Psoas muscle (tissue), 8 donors: ENCODE measurements around the gene PRB2. TPM values are rescaled to one million over a fixed set of nuclear protein-coding genes. Genes with fewer than 3 reads are reported as not detected.

ENCODE experiments used
- ATAC-seq, 4 donors: fragments of 200-7000 bp; cut with Tn5 transposase; one replicate each; pipeline ENCODE4 v1.9.1; 2020; ENCODE audit warnings: moderate library complexity in 3 of 4, mild to moderate bottlenecking in 2 of 4
- DNase-seq, 2 donors: peaks; one replicate each; pipeline ENCODE4 v3.0.0-alpha.2; 2020
- H3K27ac ChIP-seq: fragments of 200-600 bp; one replicate; pipeline ENCODE4 v1.8.0; 2022
- H3K27me3 ChIP-seq, 3 donors: fragments of 200-600 bp in 1 of 3; one replicate each; pipeline versions ENCODE4 v1.6.1 to v1.8.0; 2013 to 2022; ENCODE audit warnings: low read length in 2 of 3, mild to moderate bottlenecking in 2 of 3, moderate library complexity in 1 of 3; ENCODE audit not compliant: insufficient read depth in 3 of 3
- H3K36me3 ChIP-seq, 2 donors: fragments of 200-600 bp in 1 of 2; one replicate each; pipeline versions ENCODE4 v1.6.1 to v1.8.0; 2013 to 2022; ENCODE audit warnings: low read depth in 1 of 2, mild to moderate bottlenecking in 1 of 2, moderate library complexity in 1 of 2; ENCODE audit not compliant: insufficient read depth in 1 of 2
- H3K4me1 ChIP-seq: fragments of 200-600 bp; one replicate; pipeline ENCODE4 v1.8.0; 2022
- H3K4me3 ChIP-seq: fragments of 200-600 bp; one replicate; pipeline ENCODE4 v1.8.0; 2022; ENCODE audit warnings: mild to moderate bottlenecking
- H3K9me3 ChIP-seq: fragments of 200-600 bp; one replicate; pipeline ENCODE4 v1.8.0; 2022
- CTCF ChIP-seq: fragments of 200-600 bp; IDR thresholded peaks from one replicate; pipeline ENCODE4 v1.8.0; 2022; ENCODE audit warnings: antibody characterized with exemption
- WGBS, 3 donors: extraction: QIAGEN DNeasy Blood & Tissue Kit; methylation state at CpG; one replicate each; pipeline versions ENCODE4 v1.1.6 to v1.1.7; 2013; 5-methylcytosine and 5-hydroxymethylcytosine counted together
- intact Hi-C, 2 donors: fragments of 100-400 bp; cut with DNase I; formaldehyde crosslinking; loops; one replicate each; pipeline versions ENCODE4 v1.11.0 to v1.14.2; 2022
- polyA plus RNA-seq, 3 donors: library from polyadenylated mRNA; stranded (reverse); fragments of 200-250 nt; gene quantifications; one replicate each; pipeline ENCODE4 v1.2.3, GENCODE V29; 2013
- total RNA-seq, 4 donors: library from RNA; stranded (reverse); fragmentation: NEBNext Ultra II Directional in 2 of 4; extraction: Animal tissue kit (Norgen Biotek cat#: 25700) in 2 of 4; gene quantifications; one replicate each; pipeline versions ENCODE4 v1.2.1 to v1.2.4, GENCODE V29; 2021 to 2023
- donor health status: healthy with polysubstance abuse.
- donor health status: DM: no; HTN: no; CAD: no; lungs with moderate emphysema.
- donor health status: Bipolar disorder and iron deficiency.
- donor health status: healthy.
- donor health status: DM: yes; HTN: yes; CAD: no.
- donor health status: DM: no; HTN: no; CAD: no.
- donor health status: DM: no; HTN: no; CAD: no.
- donor health status: DM: yes; HTN: yes; CAD: no.

PRB2 gene
- total and polyA plus RNA-seq, 7 donors, result not detected

- no peak for ATAC-seq
- Histone ChIP-seq H3K36me3 (no peaks in the 10 kb centered on the region), H3K9me3 (no peaks in the 10 kb centered on the region), H3K4me3 (no peak overlapping the region), H3K27me3 (no peaks in the 10 kb centered on the region), H3K27ac (no peak overlapping the region), H3K4me1 (no peaks in the 10 kb centered on the region)
- 91 to 96% (median 92%) methylated on average over 9 of the region's 9 CpGs for WGBS, 3 donors
- TF ChIP-seq CTCF, result no peak
- intact Hi-C loops, result no loop called here
- no peak for DNase-seq
Measured at GRCh38 chr12:11348439-11348838, 46.9 kb downstream of the PRB2 start.

GRCh38 chr12:11347810-11348209 is 47.6 kb downstream of the PRB2 start:
- H3K9me3 ChIP-seq, result no peaks in the 10 kb centered on the region
- TF ChIP-seq CTCF, result no peak
- 47 to 55% (median 49%) methylated on average over 6 of the region's 6 CpGs for WGBS, 3 donors

GRCh38 chr12:11344500-11344899 is 50.9 kb downstream of the PRB2 start:
- ATAC-seq (no peak), DNase-seq (no peak)
- no peak for TF ChIP-seq CTCF
- Histone ChIP-seq H3K36me3 (no peaks in the 10 kb centered on the region), H3K9me3 (no peaks in the 10 kb centered on the region), H3K27me3 (no peaks in the 10 kb centered on the region), H3K27ac (no peak overlapping the region), H3K4me1 (no peaks in the 10 kb centered on the region), H3K4me3 (no peak overlapping the region)
- intact Hi-C loops, result no loop called here
- 65 to 79% (median 76%) methylated on average over 2 of the region's 2 CpGs for WGBS, 3 donors

More at GRCh38 chr12:11347810-11348209, 47.6 kb downstream of the PRB2 start:
- DNase-seq, result no peak
- Histone ChIP-seq H3K4me1 (no peaks in the 10 kb centered on the region), H3K36me3 (no peaks in the 10 kb centered on the region), H3K4me3 (no peak overlapping the region), H3K27ac (no peak overlapping the region), H3K27me3 (no peaks in the 10 kb centered on the region)
- no peak for ATAC-seq
- intact Hi-C loops, result no loop called here

Other genes starting within 250 kb of the PRB2 start
- 10 to 100 TPM; 18.3 to 20.2 (median 18.5) TPM for gene SMIM10L1, start 224.4 kb downstream of the PRB2 start, total RNA-seq
- 10 to 100 TPM; 11.5 to 18.2 (median 15.8) TPM for gene SMIM10L1, start 224.4 kb downstream of the PRB2 start, polyA plus RNA-seq
- gene TAS2R42, start 208.6 kb downstream of the PRB2 start, total RNA-seq, result not detected
- not detected for gene TAS2R42, start 208.6 kb downstream of the PRB2 start, polyA plus RNA-seq
- gene PRB3, start 125.9 kb downstream of the PRB2 start, total RNA-seq, result not detected
- not detected for gene PRB3, start 125.9 kb downstream of the PRB2 start, polyA plus RNA-seq
- not detected for gene PRB4, start 85.1 kb downstream of the PRB2 start, total RNA-seq
- gene PRB4, start 85.1 kb downstream of the PRB2 start, polyA plus RNA-seq, result not detected